NCI-H1417 (cell line): ENCODE data around the gene HSD17B7.

Experiments used
- DNase-seq, 3 experiments: peaks; one replicate each; lab custom pipeline; 2025; lab: John Stamatoyannopoulos, UW

HSD17B7 gene

GRCh38 chr1:162857850-162858249, 67.3 kb downstream of the HSD17B7 start:
- no peak for DNase-seq

- no peak for DNase-seq
Measured at GRCh38 chr1:162859191-162859590, 68.7 kb downstream of the HSD17B7 start.

DNA sequence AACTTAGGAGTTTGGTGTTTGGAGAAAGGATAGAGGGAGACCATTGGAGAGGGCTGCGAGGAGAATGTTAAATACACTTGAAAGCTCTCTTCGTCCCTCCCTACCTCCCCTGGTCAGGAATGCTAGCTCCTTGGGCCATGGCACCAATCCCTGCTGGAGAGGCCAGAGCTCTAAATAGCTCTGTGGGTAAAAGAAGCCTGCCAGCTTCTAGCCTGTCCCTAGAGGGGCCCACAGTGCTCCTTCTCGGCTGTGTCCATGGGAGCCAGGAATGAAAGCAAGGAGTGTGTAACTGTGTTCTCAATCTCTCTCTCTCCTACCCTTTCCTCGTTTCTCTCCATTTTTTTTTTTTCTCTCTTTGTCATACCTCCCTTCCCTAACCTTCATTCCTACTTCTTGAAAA, 70.6 kb downstream of the HSD17B7 start, which contains the start of gene CCDC190:
TSS of gene CCDC190 (minus strand) at position 75 of the 400 bp plus-strand sequence. CDS start 1,529 bp downstream, outside the sequence.
- no peak for DNase-seq

GRCh38 chr1:162861625-162862024, 71.1 kb downstream of the HSD17B7 start:
- DNase-seq = no peak
